Neural cell (in vitro differentiated cells): ENCODE data around the gene PAN2. TPM values are rescaled to one million over a fixed set of nuclear protein-coding genes. Genes with fewer than 3 reads are reported as not detected.
"Not testable (repeated sequence)": the region's sequence is repeated elsewhere in the genome, so short reads cannot be mapped to it uniquely, and the experiment has no call there.

Experiments
- H2AFZ ChIP-seq: fragments of 200-600, 300-800 bp; sonication (generic), shearing (Covaris generic); 2 replicates; pipeline ENCODE4 v1.6.0; 2014; ENCODE audit warnings: low read depth, mild to moderate bottlenecking, antibody characterized with exemption, low read length, moderate library complexity
- H3F3A ChIP-seq: fragments of 200-600 bp; shearing (Covaris generic); 2 replicates; pipeline ENCODE4 v1.6.1; 2016; ENCODE audit warnings: mild to moderate bottlenecking, moderate library complexity, mixed read lengths, antibody characterized with exemption, low read length; ENCODE audit not compliant: insufficient read depth, poor library complexity, severe bottlenecking
- H3K27ac ChIP-seq: fragments of 200-600, 300-800 bp; sonication (generic), shearing (Covaris generic); 2 replicates; pipeline ENCODE4 v1.5.1; 2014; ENCODE audit warnings: mild to moderate bottlenecking, low read length, moderate library complexity
- H3K27me3 ChIP-seq: fragments of 300-800, 200-600 bp; sonication (generic), shearing (Covaris generic); 2 replicates; pipeline ENCODE4 v1.6.0; 2014; ENCODE audit warnings: mild to moderate bottlenecking, low read depth, low read length, moderate library complexity; ENCODE audit not compliant: insufficient read depth
- H3K36me3 ChIP-seq: fragments of 300-800, 200-600 bp; sonication (generic), shearing (Covaris generic); 2 replicates; pipeline ENCODE4 v1.5.1; 2014; ENCODE audit warnings: mild to moderate bottlenecking, antibody characterized with exemption, low read length, moderate library complexity; ENCODE audit not compliant: insufficient read depth
- H3K4me2 ChIP-seq: fragments of 300-800, 200-600 bp; sonication (generic), shearing (Covaris generic); 2 replicates; pipeline ENCODE4 v1.6.0; 2014; ENCODE audit warnings: mild to moderate bottlenecking, low read length
- H3K4me3 ChIP-seq: fragments of 300-800, 200-600 bp; sonication (generic), shearing (Covaris generic); 2 replicates; pipeline ENCODE4 v1.5.1; 2014; ENCODE audit warnings: mild to moderate bottlenecking, low read length, moderate library complexity
- H3K79me2 ChIP-seq: fragments of 200-600 bp; shearing (Covaris generic); replicated peaks from 2 replicates; pipeline ENCODE4 v1.6.0; 2014; ENCODE audit warnings: mild to moderate bottlenecking, low read length, moderate library complexity; ENCODE audit not compliant: insufficient read depth
- H3K9ac ChIP-seq: fragments of 300-800, 200-600 bp; sonication (generic), shearing (Covaris generic); 2 replicates; pipeline ENCODE4 v1.6.1; 2016; ENCODE audit warnings: mild to moderate bottlenecking, low read length, mixed read lengths
- H3K9me2 ChIP-seq: fragments of 200-600 bp; shearing (Covaris generic); 2 replicates; pipeline ENCODE4 v1.6.1; 2016; ENCODE audit warnings: mild to moderate bottlenecking, low read length, mixed read lengths; ENCODE audit not compliant: insufficient read depth
- H3K9me3 ChIP-seq: fragments of 200-600, 300-800 bp; sonication (generic), shearing (Covaris generic); 2 replicates; pipeline ENCODE4 v1.6.1; 2016; ENCODE audit warnings: mild to moderate bottlenecking, mixed run types, low read length, moderate library complexity, mixed read lengths
- H4K20me1 ChIP-seq: fragments of 200-600 bp; shearing (Covaris generic); 2 replicates; pipeline ENCODE4 v1.6.1; 2016; ENCODE audit warnings: mild to moderate bottlenecking, mixed run types; ENCODE audit not compliant: insufficient read depth
- CTCF ChIP-seq: fragments of 450-650 bp; IDR thresholded peaks from 2 replicates; pipeline ENCODE4 v1.5.1; 2014; ENCODE audit warnings: antibody characterized with exemption, mild to moderate bottlenecking, moderate library complexity; ENCODE audit not compliant: poor library complexity, severe bottlenecking
- EP300 ChIP-seq: fragments of 450-650 bp; conservative IDR thresholded peaks from 2 replicates; pipeline ENCODE4 v1.6.1; 2014; ENCODE audit warnings: antibody characterized with exemption, mild to moderate bottlenecking, moderate library complexity; ENCODE audit not compliant: poor library complexity, severe bottlenecking
- EZH2 ChIP-seq: fragments of 200-600, 300-800 bp; shearing (Covaris generic), sonication (generic); IDR thresholded peaks from 2 replicates; pipeline ENCODE4 v1.6.1; 2014; ENCODE audit warnings: antibody characterized with exemption, low read length, borderline replicate concordance, mild to moderate bottlenecking; ENCODE audit not compliant: insufficient read depth, poor library complexity, severe bottlenecking
- MXI1 ChIP-seq: fragments of 450-650 bp; conservative IDR thresholded peaks from 2 replicates; pipeline ENCODE4 v1.6.1; 2014; ENCODE audit warnings: antibody characterized with exemption, mild to moderate bottlenecking; ENCODE audit not compliant: poor library complexity, severe bottlenecking
- POLR2AphosphoS5 ChIP-seq: IDR thresholded peaks from 2 replicates; pipeline ENCODE4 v1.6.1; 2012
- RAD21 ChIP-seq: fragments of 450-650 bp; conservative IDR thresholded peaks from 2 replicates; pipeline ENCODE4 v1.6.1; 2014; ENCODE audit warnings: antibody characterized with exemption, mild to moderate bottlenecking, moderate library complexity
- REST ChIP-seq: IDR thresholded peaks from 2 replicates; pipeline ENCODE4 v1.6.1; 2012; ENCODE audit warnings: borderline replicate concordance
- SMC3 ChIP-seq: fragments of 450-650 bp; conservative IDR thresholded peaks from 2 replicates; pipeline ENCODE4 v1.6.1; 2014; ENCODE audit warnings: antibody characterized with exemption, mild to moderate bottlenecking, moderate library complexity; ENCODE audit not compliant: poor library complexity
- TAF1 ChIP-seq: IDR thresholded peaks from 2 replicates; pipeline ENCODE4 v1.6.1; 2012; ENCODE audit warnings: low read depth
- polyA plus RNA-seq: library from polyadenylated mRNA; depleted of rRNA; stranded (reverse); fragments of >200 nt; gene quantifications from 2 replicates; pipeline ENCODE4 v1.2.3, GENCODE V29; 2014

Gene PAN2
- polyA plus RNA-seq, 1 donor from 2014 or later = 63.0 TPM

GRCh38 chr12:56274299-56274698, 59.5 kb downstream of the PAN2 start:
- no peaks in the 10 kb centered on the region for H4K20me1 ChIP-seq
- H3K36me3 ChIP-seq = peaks cover 7% of the 10 kb centered on the region
- H3K4me3 ChIP-seq = no peak overlapping the region
- H3K4me2 ChIP-seq = no peak overlapping the region
- no peak for TF ChIP-seq POLR2AphosphoS5
- no peaks in the 10 kb centered on the region for H3K9me3 ChIP-seq
- no peaks in the 10 kb centered on the region for H3K79me2 ChIP-seq
- no peak overlapping the region for H3K9ac ChIP-seq
- H3K27ac ChIP-seq = no peak overlapping the region
- H3K9me2 ChIP-seq = no peaks in the 10 kb centered on the region
- H3K27me3 ChIP-seq = no peaks in the 10 kb centered on the region
- no peak overlapping the region for H2AFZ ChIP-seq
- no peaks in the 10 kb centered on the region for H3F3A ChIP-seq

- H3K4me2 ChIP-seq, H3K36me3 ChIP-seq, H3K9ac ChIP-seq, H3K27ac ChIP-seq, H3F3A ChIP-seq, H3K4me3 ChIP-seq, H3K27me3 ChIP-seq, H2AFZ ChIP-seq, H4K20me1 ChIP-seq, H3K9me3 ChIP-seq, H3K9me2 ChIP-seq, H3K79me2 ChIP-seq: not testable (repeated sequence)
These were observed 61.3 kb downstream of the PAN2 start for GRCh38 chr12:56272468-56272867.

- no peaks in the 10 kb centered on the region for H3K9me2 ChIP-seq
- H4K20me1 ChIP-seq = no peaks in the 10 kb centered on the region
- H3K36me3 ChIP-seq = peaks cover 5% of the 10 kb centered on the region
- H3K27me3 ChIP-seq = no peaks in the 10 kb centered on the region
- H3K9me3 ChIP-seq = no peaks in the 10 kb centered on the region
- no peak overlapping the region for H2AFZ ChIP-seq
- H3K27ac ChIP-seq = no peak overlapping the region
- no peak overlapping the region for H3K9ac ChIP-seq
- no peak overlapping the region for H3K4me3 ChIP-seq
- no peak overlapping the region for H3K4me2 ChIP-seq
- TF ChIP-seq RAD21 = no peak
- TF ChIP-seq TAF1 = no peak
- no peak for TF ChIP-seq MXI1
- peak; percentile 35 for TF ChIP-seq CTCF
- TF ChIP-seq EZH2 = no peak
- H3K79me2 ChIP-seq = no peaks in the 10 kb centered on the region
- no peaks in the 10 kb centered on the region for H3F3A ChIP-seq
These were observed 62.8 kb downstream of the PAN2 start for GRCh38 chr12:56271031-56271430.

GRCh38 chr12:56267443-56268071, 66.2 kb downstream of the PAN2 start:
- no peaks in the 10 kb centered on the region for H3K79me2 ChIP-seq
- H3K36me3 ChIP-seq = no peaks in the 10 kb centered on the region
- H3F3A ChIP-seq = no peaks in the 10 kb centered on the region
- H3K4me2 ChIP-seq = peak overlapping the region; percentile 44
- peak overlapping the region; percentile 80 for H3K9ac ChIP-seq
- H3K9me3 ChIP-seq = no peaks in the 10 kb centered on the region
- no peaks in the 10 kb centered on the region for H4K20me1 ChIP-seq
- H2AFZ ChIP-seq = peak overlapping the region; percentile 40
- no peaks in the 10 kb centered on the region for H3K27me3 ChIP-seq
- no peak for TF ChIP-seq REST
- no peak for TF ChIP-seq MXI1
- no peak for TF ChIP-seq TAF1
- no peak for TF ChIP-seq EP300
- TF ChIP-seq EZH2 = no peak
- TF ChIP-seq SMC3 = no peak
- TF ChIP-seq RAD21 = no peak
- no peak for TF ChIP-seq POLR2AphosphoS5
- H3K9me2 ChIP-seq = no peaks in the 10 kb centered on the region
- peak overlapping the region; percentile 20 for H3K27ac ChIP-seq
- H3K4me3 ChIP-seq = peak overlapping the region; percentile 83
